ENCODE data around the gene DPP6.

Gene DPP6

GRCh38 chr7:154871928-154872750, 819.9 kb downstream of the DPP6 start:
- DNase-seq: no peak

- no peak for DNase-seq
Measured at GRCh38 chr7:154872811-154873499, 820.8 kb downstream of the DPP6 start.

- DNase-seq: no peak
Measured at GRCh38 chr7:154873500-154874121, 821.4 kb downstream of the DPP6 start.

GRCh38 chr7:154874409-154875113, 822.4 kb downstream of the DPP6 start:
- no peak for DNase-seq

GRCh38 chr7:154875297-154875696, 823.1 kb downstream of the DPP6 start:
- DNase-seq: no peak

GRCh38 chr7:154876516-154876915, 824.3 kb downstream of the DPP6 start:
- DNase-seq: no peak

GRCh38 chr7:154877031-154877430, 824.8 kb downstream of the DPP6 start:
- DNase-seq: no peak

GRCh38 chr7:154879629-154880028, 827.4 kb downstream of the DPP6 start:
- peak; percentile 92 for DNase-seq

GRCh38 chr7:154880513-154880912, 828.3 kb downstream of the DPP6 start:
- DNase-seq: no peak

GRCh38 chr7:154881026-154881425, 828.8 kb downstream of the DPP6 start:
- no peak for DNase-seq

- DNase-seq: no peak
Measured at GRCh38 chr7:154881526-154881925, 829.3 kb downstream of the DPP6 start.

- no peak for DNase-seq
Measured at GRCh38 chr7:154882931-154883474, 830.8 kb downstream of the DPP6 start.

GRCh38 chr7:154884348-154884920, 832.2 kb downstream of the DPP6 start:
- no peak for DNase-seq

GRCh38 chr7:154886591-154886990, 834.4 kb downstream of the DPP6 start:
- DNase-seq: no peak

GRCh38 chr7:154888690-154889089, 836.5 kb downstream of the DPP6 start:
- no peak for DNase-seq

- no peak for DNase-seq
Measured at GRCh38 chr7:154892459-154892858, 840.3 kb downstream of the DPP6 start.

- DNase-seq: no peak
Measured at GRCh38 chr7:154896076-154896475, 843.9 kb downstream of the DPP6 start.

GRCh38 chr7:154898973-154899855, 847.0 kb downstream of the DPP6 start:
- no peak for DNase-seq

GRCh38 chr7:154899862-154900261, 847.7 kb downstream of the DPP6 start:
- DNase-seq: no peak

GRCh38 chr7:154902600-154903082, 850.4 kb downstream of the DPP6 start:
- no peak for DNase-seq

GRCh38 chr7:154903083-154903731, 851.0 kb downstream of the DPP6 start:
- DNase-seq: no peak

Measured in NCI-H1092 (cell line).